Nephron progenitor cell (in vitro differentiated cells): ENCODE measurements around the gene MCF2L.

ENCODE experiments used
- DNase-seq: peaks from one replicate; pipeline ENCODE4 v3.0.0; 2021
- H3K27ac Mint-ChIP-seq: 2 replicates; pipeline ENCODE4 v1.8.0; 2021; ENCODE audit warnings: mild to moderate bottlenecking, moderate library complexity, mixed read lengths
- H3K27me3 Mint-ChIP-seq: 2 replicates; pipeline ENCODE4 v1.8.0; 2021; ENCODE audit warnings: mild to moderate bottlenecking, low read depth, mixed read lengths; ENCODE audit not compliant: poor library complexity
- H3K36me3 Mint-ChIP-seq: 2 replicates; pipeline ENCODE4 v1.8.0; 2021; ENCODE audit warnings: low read depth, mixed read lengths
- H3K4me1 Mint-ChIP-seq: 2 replicates; pipeline ENCODE4 v1.8.0; 2021; ENCODE audit warnings: mixed read lengths
- H3K4me3 Mint-ChIP-seq: 2 replicates; pipeline ENCODE4 v1.8.0; 2021; ENCODE audit warnings: mild to moderate bottlenecking, moderate library complexity, mixed read lengths
- H3K9me3 Mint-ChIP-seq: 2 replicates; pipeline ENCODE4 v1.8.0; 2021; ENCODE audit warnings: mild to moderate bottlenecking, moderate library complexity, mixed read lengths
- TF ChIP-seq, protein P1 (sequence below): fragments of 200-600 bp; sonication (generic); IDR thresholded peaks from 2 replicates; pipeline ENCODE4 v1.5.0; 2021; ENCODE audit warnings: antibody characterized with exemption

Gene MCF2L

DNA sequence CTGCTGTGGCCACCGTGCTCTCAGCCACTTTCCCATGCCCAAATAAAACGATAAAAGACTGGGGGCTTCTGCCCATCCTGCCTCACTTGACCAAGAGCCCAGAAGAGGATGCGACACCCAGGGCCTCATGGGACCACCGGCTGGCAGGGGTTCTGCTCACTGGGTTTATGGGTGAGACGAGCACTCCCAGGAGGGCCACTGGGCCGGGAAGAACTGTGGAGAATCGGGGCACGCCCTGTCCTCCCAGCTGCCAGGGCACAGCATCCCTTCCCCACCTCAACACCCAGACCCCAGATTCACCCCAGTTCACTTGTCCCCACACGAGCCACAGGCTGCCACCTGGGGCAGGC, 148.9 kb downstream of the MCF2L start:
- H3K9me3 Mint-ChIP-seq = peaks cover 5% of the 10 kb centered on the region
- H3K27me3 Mint-ChIP-seq = peaks cover 23% of the 10 kb centered on the region
- H3K36me3 Mint-ChIP-seq = no peaks in the 10 kb centered on the region
- H3K4me3 Mint-ChIP-seq = no peak overlapping the region
- DNase-seq = peak; percentile 1
- peaks cover 14% of the 10 kb centered on the region for H3K4me1 Mint-ChIP-seq
- TF ChIP-seq, protein P1, sequence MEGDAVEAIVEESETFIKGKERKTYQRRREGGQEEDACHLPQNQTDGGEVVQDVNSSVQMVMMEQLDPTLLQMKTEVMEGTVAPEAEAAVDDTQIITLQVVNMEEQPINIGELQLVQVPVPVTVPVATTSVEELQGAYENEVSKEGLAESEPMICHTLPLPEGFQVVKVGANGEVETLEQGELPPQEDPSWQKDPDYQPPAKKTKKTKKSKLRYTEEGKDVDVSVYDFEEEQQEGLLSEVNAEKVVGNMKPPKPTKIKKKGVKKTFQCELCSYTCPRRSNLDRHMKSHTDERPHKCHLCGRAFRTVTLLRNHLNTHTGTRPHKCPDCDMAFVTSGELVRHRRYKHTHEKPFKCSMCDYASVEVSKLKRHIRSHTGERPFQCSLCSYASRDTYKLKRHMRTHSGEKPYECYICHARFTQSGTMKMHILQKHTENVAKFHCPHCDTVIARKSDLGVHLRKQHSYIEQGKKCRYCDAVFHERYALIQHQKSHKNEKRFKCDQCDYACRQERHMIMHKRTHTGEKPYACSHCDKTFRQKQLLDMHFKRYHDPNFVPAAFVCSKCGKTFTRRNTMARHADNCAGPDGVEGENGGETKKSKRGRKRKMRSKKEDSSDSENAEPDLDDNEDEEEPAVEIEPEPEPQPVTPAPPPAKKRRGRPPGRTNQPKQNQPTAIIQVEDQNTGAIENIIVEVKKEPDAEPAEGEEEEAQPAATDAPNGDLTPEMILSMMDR = no peak
- no peak overlapping the region for H3K27ac Mint-ChIP-seq

DNA sequence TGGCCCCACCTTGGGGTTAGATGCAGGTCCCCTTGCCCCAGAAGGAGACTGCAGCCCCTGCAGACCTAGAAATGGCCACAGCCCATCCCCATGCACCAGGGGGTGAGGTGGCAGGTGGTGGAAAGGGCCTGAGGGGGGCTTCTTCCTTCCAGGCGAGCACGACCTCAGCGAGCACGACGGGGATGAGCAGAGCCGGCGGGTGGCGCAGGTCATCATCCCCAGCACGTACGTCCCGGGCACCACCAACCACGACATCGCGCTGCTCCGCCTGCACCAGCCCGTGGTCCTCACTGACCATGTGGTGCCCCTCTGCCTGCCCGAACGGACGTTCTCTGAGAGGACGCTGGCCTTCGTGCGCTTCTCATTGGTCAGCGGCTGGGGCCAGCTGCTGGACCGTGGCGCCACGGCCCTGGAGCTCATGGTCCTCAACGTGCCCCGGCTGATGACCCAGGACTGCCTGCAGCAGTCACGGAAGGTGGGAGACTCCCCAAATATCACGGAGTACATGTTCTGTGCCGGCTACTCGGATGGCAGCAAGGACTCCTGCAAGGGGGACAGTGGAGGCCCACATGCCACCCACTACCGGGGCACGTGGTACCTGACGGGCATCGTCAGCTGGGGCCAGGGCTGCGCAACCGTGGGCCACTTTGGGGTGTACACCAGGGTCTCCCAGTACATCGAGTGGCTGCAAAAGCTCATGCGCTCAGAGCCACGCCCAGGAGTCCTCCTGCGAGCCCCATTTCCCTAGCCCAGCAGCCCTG, 149.4 kb downstream of the MCF2L start:
- peaks cover 19% of the 10 kb centered on the region for H3K4me1 Mint-ChIP-seq
- H3K4me3 Mint-ChIP-seq = no peak overlapping the region
- H3K9me3 Mint-ChIP-seq = peaks cover 5% of the 10 kb centered on the region
- peak; percentile 1 for DNase-seq
- H3K27me3 Mint-ChIP-seq = peaks cover 23% of the 10 kb centered on the region
- H3K27ac Mint-ChIP-seq = no peak overlapping the region
- TF ChIP-seq, protein P1 = no peak
- no peaks in the 10 kb centered on the region for H3K36me3 Mint-ChIP-seq

DNA sequence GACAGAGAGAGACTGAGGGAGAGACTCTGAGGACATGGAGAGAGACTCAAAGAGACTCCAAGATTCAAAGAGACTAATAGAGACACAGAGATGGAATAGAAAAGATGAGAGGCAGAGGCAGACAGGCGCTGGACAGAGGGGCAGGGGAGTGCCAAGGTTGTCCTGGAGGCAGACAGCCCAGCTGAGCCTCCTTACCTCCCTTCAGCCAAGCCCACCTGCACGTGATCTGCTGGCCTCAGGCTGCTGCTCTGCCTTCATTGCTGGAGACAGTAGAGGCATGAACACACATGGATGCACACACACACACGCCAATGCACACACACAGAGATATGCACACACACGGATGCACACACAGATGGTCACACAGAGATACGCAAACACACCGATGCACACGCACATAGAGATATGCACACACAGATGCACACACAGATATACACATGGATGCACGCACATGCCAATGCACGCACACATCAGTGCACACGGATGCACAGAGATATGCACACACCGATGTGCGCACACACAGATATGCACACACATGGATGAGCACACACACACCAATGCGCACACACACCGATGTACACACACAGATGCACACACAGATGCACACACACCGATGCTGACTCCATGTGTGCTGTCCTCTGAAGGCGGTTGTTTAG, 150.3 kb downstream of the MCF2L start:
- H3K27ac Mint-ChIP-seq = no peak overlapping the region
- H3K27me3 Mint-ChIP-seq = peaks cover 23% of the 10 kb centered on the region
- no peak for DNase-seq
- H3K9me3 Mint-ChIP-seq = peaks cover 3% of the 10 kb centered on the region
- H3K36me3 Mint-ChIP-seq = no peaks in the 10 kb centered on the region
- peaks cover 24% of the 10 kb centered on the region for H3K4me1 Mint-ChIP-seq
- no peak overlapping the region for H3K4me3 Mint-ChIP-seq
- TF ChIP-seq, protein P1 = no peak

DNA sequence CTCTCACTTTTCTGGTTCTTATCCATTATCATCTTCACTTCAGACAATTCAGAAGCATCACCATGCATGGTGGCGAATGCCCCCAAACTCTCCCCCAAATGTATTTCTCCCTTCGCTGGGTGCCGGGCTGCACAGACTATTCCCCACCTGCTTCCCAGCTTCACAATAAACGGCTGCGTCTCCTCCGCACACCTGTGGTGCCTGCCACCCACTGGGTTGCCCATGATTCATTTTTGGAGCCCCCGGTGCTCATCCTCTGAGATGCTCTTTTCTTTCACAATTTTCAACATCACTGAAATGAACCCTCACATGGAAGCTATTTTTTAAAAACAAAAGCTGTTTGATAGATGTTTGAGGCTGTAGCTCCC, 150.8 kb downstream of the MCF2L start:
- peaks cover 24% of the 10 kb centered on the region for H3K4me1 Mint-ChIP-seq
- H3K9me3 Mint-ChIP-seq = no peaks in the 10 kb centered on the region
- H3K27me3 Mint-ChIP-seq = peaks cover 23% of the 10 kb centered on the region
- no peak overlapping the region for H3K4me3 Mint-ChIP-seq
- TF ChIP-seq, protein P1 = no peak
- no peak for DNase-seq
- H3K27ac Mint-ChIP-seq = no peak overlapping the region
- no peaks in the 10 kb centered on the region for H3K36me3 Mint-ChIP-seq

DNA sequence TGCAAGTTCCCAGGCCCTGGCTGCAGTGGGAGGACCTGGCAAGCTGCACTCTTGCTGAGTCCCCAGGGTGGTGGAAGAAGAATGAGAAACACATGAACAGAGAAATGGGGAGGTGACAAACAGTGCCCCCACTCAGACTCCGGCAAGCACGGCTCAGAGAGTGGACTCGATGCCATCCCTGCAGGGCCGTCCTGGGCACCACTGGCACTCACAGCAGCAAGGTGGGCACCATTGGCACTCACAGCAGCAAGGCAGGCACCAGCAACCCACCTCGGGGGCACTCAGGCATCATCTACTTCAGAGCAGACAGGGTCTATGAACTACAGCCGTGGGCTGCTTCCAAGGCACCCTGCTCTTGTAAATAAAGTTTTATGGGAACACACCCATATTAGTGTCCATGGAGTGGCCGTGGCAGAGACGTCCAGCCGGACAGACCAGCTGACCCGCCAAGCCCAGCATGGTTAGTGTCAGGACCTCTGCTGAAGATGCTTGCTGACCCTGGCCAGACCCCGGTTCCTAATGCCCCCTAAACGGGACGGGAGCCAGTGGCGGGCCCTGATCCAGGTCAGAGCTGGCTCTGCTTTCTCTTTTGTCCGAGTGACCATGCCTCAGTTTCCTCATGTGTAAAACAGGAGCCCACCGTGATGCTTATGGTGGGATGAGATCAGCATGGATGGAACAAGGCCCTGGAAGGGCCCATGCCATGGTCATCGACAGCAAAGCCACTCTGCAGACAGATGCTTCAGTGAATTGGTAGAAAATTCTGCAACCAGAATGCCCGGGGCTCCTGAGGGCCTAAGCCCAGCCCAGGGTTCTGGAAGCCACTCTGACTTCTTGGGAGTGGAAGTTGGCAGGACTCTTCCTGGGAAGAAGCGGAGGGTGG, 151.5 kb downstream of the MCF2L start:
- Mint-ChIP-seq H3K9me3 (no peaks in the 10 kb centered on the region), H3K36me3 (no peaks in the 10 kb centered on the region), H3K27me3 (peaks cover 25% of the 10 kb centered on the region), H3K4me3 (no peak overlapping the region), H3K27ac (no peak overlapping the region), H3K4me1 (peaks cover 24% of the 10 kb centered on the region)
- TF ChIP-seq, protein P1 = no peak
- DNase-seq = no peak
